ENCODE results near the gene TAF1C.

The TAF1C gene

DNA sequence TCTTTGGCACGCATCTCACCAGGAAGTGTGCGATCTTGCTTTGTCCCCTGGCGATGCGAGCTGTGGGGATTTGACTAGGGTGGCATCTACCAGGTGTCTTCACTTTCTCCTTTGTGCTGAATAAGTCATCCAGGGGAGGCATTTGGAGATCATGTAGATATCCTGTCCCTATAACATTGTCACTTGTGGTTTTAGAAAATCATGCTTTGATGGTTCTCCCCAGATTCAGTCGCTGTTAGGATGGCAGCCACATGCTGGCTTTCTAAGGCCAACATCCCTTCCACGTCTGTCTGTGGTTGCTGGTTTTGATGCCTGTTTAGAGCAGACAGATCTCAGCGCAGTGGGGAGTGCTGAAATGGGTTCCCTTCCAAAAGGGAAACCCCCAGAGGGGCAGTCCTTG, 6.6 kb upstream of the TAF1C start:
- Histone ChIP-seq H3K27me3 (ENCODE audit: insufficient read depth, low read length) (no peaks in the 10 kb centered on the region), H4K8ac (ENCODE audit: low read depth, low read length) (no peak overlapping the region), H3K4ac (ENCODE audit: low read depth, low read length) (no peak overlapping the region), H3K9ac (ENCODE audit: low read length) (no peak overlapping the region), H3K18ac (ENCODE audit: low read length) (no peak overlapping the region), H3K36me3 (ENCODE audit: control insufficient read depth in 1 of 2, insufficient read depth in 2 of 2, low read length in 2 of 2) (no peaks in the 10 kb centered on the region), H2AK5ac (ENCODE audit: low read length) (no peak overlapping the region), H2BK12ac (ENCODE audit: low read length) (no peak overlapping the region), H3K4me3 (ENCODE audit: low read depth, low read length) (no peak overlapping the region), H4K91ac (ENCODE audit: low read depth, low read length) (no peak overlapping the region), H3K14ac (ENCODE audit: low read length) (no peak overlapping the region), H3K4me1 (ENCODE audit: control insufficient read depth in 1 of 2, insufficient read depth in 2 of 2, low read length in 2 of 2) (peaks cover 2 to 10% of the 10 kb centered on the region in 2 experiments), H3K79me2 (ENCODE audit: control insufficient read depth, insufficient read depth, low read length, poor library complexity) (no peaks in the 10 kb centered on the region), H3K4me2 (ENCODE audit: low read length) (no peak overlapping the region), H3K27ac (ENCODE audit: low read depth, low read length) (no peak overlapping the region), H4K12ac (ENCODE audit: low read depth, low read length) (no peak overlapping the region), H2BK120ac (ENCODE audit: insufficient read depth, low read length, poor library complexity) (no peak overlapping the region), H3K79me1 (ENCODE audit: low read length) (no peaks in the 10 kb centered on the region), H3K9me3 (ENCODE audit: insufficient read depth, low read depth, low read length) (peaks cover 3% of the 10 kb centered on the region), H3K23ac (ENCODE audit: low read length) (no peak overlapping the region), H2BK5ac (ENCODE audit: low read depth, low read length, poor library complexity) (no peak overlapping the region), H2AFZ (ENCODE audit: insufficient read depth, low read length, poor library complexity) (no peak overlapping the region)
- DNase-seq = no peak
- WGBS (ENCODE audit: extremely low coverage, insufficient coverage, insufficient read length) = no CpG with 5 or more reads among the region's 7 CpGs

DNA sequence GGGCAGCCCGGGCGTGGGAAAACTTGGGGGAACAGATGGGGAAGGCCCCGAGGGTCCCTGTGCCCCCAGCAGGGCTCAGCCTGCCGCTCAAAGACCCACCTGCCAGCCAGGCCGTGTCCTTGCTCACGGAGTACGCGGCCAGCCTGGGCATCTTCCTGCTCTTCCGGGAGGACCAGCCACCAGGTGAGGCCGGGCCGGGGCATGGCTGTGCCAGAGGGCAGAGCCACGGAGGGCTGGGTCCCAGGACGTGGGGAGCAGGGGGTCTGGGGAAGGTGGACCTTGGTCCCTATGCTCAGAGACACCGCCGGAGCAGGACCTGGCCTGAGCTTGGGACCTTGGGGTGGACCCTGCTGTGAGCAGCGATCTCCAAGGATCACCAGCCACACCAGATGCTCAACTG, 4.6 kb upstream of the TAF1C start:
- no peaks in the 10 kb centered on the region for H3K36me3 ChIP-seq (ENCODE audit: control insufficient read depth in 1 of 2, insufficient read depth in 2 of 2, low read length in 2 of 2)
- H3K9me3 ChIP-seq (ENCODE audit: insufficient read depth, low read depth, low read length) = peaks cover 3% of the 10 kb centered on the region
- no peak overlapping the region for H2AFZ ChIP-seq (ENCODE audit: insufficient read depth, low read length, poor library complexity)
- H3K4me2 ChIP-seq (ENCODE audit: low read length) = no peak overlapping the region
- no peaks in the 10 kb centered on the region for H3K27me3 ChIP-seq (ENCODE audit: insufficient read depth, low read length)
- peaks cover 3% of the 10 kb centered on the region for H3K79me2 ChIP-seq (ENCODE audit: control insufficient read depth, insufficient read depth, low read length, poor library complexity)
- no peak overlapping the region for H4K8ac ChIP-seq (ENCODE audit: low read depth, low read length)
- no peak overlapping the region for H3K9ac ChIP-seq (ENCODE audit: low read length)
- H3K23ac ChIP-seq (ENCODE audit: low read length) = no peak overlapping the region
- H4K12ac ChIP-seq (ENCODE audit: low read depth, low read length) = no peak overlapping the region
- no peak overlapping the region for H2BK120ac ChIP-seq (ENCODE audit: insufficient read depth, low read length, poor library complexity)
- no peak for DNase-seq
- peaks cover 3% of the 10 kb centered on the region for H3K79me1 ChIP-seq (ENCODE audit: low read length)
- peak overlapping the region; percentile 20 for H4K91ac ChIP-seq (ENCODE audit: low read depth, low read length)
- H3K4me1 ChIP-seq (ENCODE audit: control insufficient read depth in 1 of 2, insufficient read depth in 2 of 2, low read length in 2 of 2) = peaks cover 0 to 7% of the 10 kb centered on the region in 2 experiments
- peak overlapping the region; percentile 0 for H3K14ac ChIP-seq (ENCODE audit: low read length)
- H3K18ac ChIP-seq (ENCODE audit: low read length) = no peak overlapping the region
- no peak overlapping the region for H3K4ac ChIP-seq (ENCODE audit: low read depth, low read length)
- no peak overlapping the region for H2BK12ac ChIP-seq (ENCODE audit: low read length)
- no peak overlapping the region for H2AK5ac ChIP-seq (ENCODE audit: low read length)
- no CpG with 5 or more reads among the region's 16 CpGs for WGBS (ENCODE audit: extremely low coverage, insufficient coverage, insufficient read length)
- no peak overlapping the region for H3K4me3 ChIP-seq (ENCODE audit: low read depth, low read length)
- H2BK5ac ChIP-seq (ENCODE audit: low read depth, low read length, poor library complexity) = no peak overlapping the region
- no peak overlapping the region for H3K27ac ChIP-seq (ENCODE audit: low read depth, low read length)

DNA sequence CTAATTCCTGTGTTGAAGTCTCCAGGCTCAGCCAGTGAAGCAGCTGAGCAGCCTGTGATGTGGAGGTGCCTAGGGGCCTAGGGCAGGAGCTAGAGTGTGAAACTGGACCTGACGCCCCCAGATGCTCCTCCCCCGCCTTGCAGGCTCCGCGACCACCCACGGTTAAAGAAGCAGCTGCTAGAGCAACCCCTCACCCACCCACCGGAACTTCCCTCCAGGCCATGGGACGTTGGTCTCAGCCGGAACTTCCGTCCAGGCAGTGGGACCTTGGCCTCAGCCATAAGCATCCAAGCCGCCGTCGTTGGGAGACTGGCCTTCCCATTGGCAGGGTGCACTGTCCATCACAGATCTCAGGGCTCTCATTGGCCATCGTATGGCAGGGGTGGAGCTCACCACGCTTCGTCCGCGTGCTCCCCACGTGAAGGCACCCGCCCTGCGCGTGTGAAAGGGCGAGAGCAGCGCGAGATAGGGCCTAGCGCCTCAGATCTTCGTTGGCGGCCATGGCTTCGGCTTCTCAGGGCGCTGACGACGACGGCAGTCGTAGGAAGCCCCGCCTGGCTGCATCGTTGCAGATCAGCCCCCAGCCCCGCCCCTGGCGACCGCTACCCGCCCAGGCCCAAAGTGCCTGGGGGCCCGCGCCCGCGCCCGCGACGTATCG, 4.0 kb upstream of the TAF1C start, which contains the start of gene ADAD2:
Gene ADAD2 (plus strand): TSS at position 427 of the 658 bp plus-strand sequence. CDS start 74 bp downstream, at position 501.
- no peak for DNase-seq
- H2AFZ ChIP-seq (ENCODE audit: insufficient read depth, low read length, poor library complexity) = no peak within 1 kb of the TSS
- no peak within 1 kb of the TSS for H3K23ac ChIP-seq (ENCODE audit: low read length)
- peak within 1 kb of the TSS; percentile 20 for H4K91ac ChIP-seq (ENCODE audit: low read depth, low read length)
- H2BK5ac ChIP-seq (ENCODE audit: low read depth, low read length, poor library complexity) = no peak within 1 kb of the TSS
- H3K4me2 ChIP-seq (ENCODE audit: low read length) = no peak within 1 kb of the TSS
- H3K4me3 ChIP-seq (ENCODE audit: low read depth, low read length) = no peak within 1 kb of the TSS
- no peak within 1 kb of the TSS for H3K27ac ChIP-seq (ENCODE audit: low read depth, low read length)
- no peaks in the 10 kb centered on the region for H3K36me3 ChIP-seq (ENCODE audit: control insufficient read depth in 1 of 2, insufficient read depth in 2 of 2, low read length in 2 of 2)
- WGBS (ENCODE audit: extremely low coverage, insufficient coverage, insufficient read length) = no CpG with 5 or more reads among the region's 47 CpGs
- H3K14ac ChIP-seq (ENCODE audit: low read length) = peak within 1 kb of the TSS; percentile 0
- H3K79me1 ChIP-seq (ENCODE audit: low read length) = peaks cover 3% of the 10 kb centered on the region
- H2AK5ac ChIP-seq (ENCODE audit: low read length) = no peak within 1 kb of the TSS
- H3K18ac ChIP-seq (ENCODE audit: low read length) = no peak within 1 kb of the TSS
- H3K79me2 ChIP-seq (ENCODE audit: control insufficient read depth, insufficient read depth, low read length, poor library complexity) = peaks cover 4% of the 10 kb centered on the region
- peaks cover 3% of the 10 kb centered on the region for H3K9me3 ChIP-seq (ENCODE audit: insufficient read depth, low read depth, low read length)
- no peak within 1 kb of the TSS for H2BK120ac ChIP-seq (ENCODE audit: insufficient read depth, low read length, poor library complexity)
- H4K8ac ChIP-seq (ENCODE audit: low read depth, low read length) = no peak within 1 kb of the TSS
- no peaks in the 10 kb centered on the region for H3K27me3 ChIP-seq (ENCODE audit: insufficient read depth, low read length)
- H3K4ac ChIP-seq (ENCODE audit: low read depth, low read length) = no peak within 1 kb of the TSS
- no peak within 1 kb of the TSS for H4K12ac ChIP-seq (ENCODE audit: low read depth, low read length)
- peaks cover 4 to 11% of the 10 kb centered on the region in 2 experiments for H3K4me1 ChIP-seq (ENCODE audit: control insufficient read depth in 1 of 2, insufficient read depth in 2 of 2, low read length in 2 of 2)
- no peak within 1 kb of the TSS for H3K9ac ChIP-seq (ENCODE audit: low read length)
- H2BK12ac ChIP-seq (ENCODE audit: low read length) = no peak within 1 kb of the TSS

DNA sequence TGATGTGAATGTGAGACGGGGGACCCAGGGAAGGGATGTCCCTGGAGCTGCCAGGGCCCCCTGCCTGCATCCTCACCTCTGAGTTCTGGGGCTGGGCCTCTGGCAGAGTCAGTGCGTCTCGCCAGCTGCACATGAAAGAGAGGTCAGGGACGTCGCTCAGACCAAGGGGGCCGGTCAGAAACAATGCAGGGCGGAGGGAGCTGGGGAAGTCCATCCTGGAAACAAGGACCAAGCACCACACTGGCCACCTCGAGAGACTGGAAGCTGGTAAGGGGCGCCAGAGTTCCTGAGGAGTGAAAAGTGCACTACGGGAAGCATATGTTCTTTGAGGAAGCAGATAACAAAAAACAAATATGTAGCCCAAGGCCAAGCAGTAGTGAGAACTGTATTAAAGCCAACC, 2.1 kb downstream of the TAF1C start:
- H3K79me1 ChIP-seq (ENCODE audit: low read length) = peaks cover 3% of the 10 kb centered on the region
- H3K9me3 ChIP-seq (ENCODE audit: insufficient read depth, low read depth, low read length) = no peaks in the 10 kb centered on the region
- H3K14ac ChIP-seq (ENCODE audit: low read length) = no peak overlapping the region
- whole genome bisulfite sequencing (ENCODE audit: extremely low coverage, insufficient coverage, insufficient read length) = no CpG with 5 or more reads among the region's 10 CpGs
- no peak overlapping the region for H3K9ac ChIP-seq (ENCODE audit: low read length)
- no peak for DNase-seq
- peak overlapping the region; percentile 49 for H3K4ac ChIP-seq (ENCODE audit: low read depth, low read length)
- peaks cover 49 to 52% of the 10 kb centered on the region in 2 experiments for H3K36me3 ChIP-seq (ENCODE audit: control insufficient read depth in 1 of 2, insufficient read depth in 2 of 2, low read length in 2 of 2)
- H3K4me2 ChIP-seq (ENCODE audit: low read length) = no peak overlapping the region
- no peak overlapping the region for H2BK120ac ChIP-seq (ENCODE audit: insufficient read depth, low read length, poor library complexity)
- no peak overlapping the region for H3K4me3 ChIP-seq (ENCODE audit: low read depth, low read length)
- H2BK12ac ChIP-seq (ENCODE audit: low read length) = no peak overlapping the region
- H3K23ac ChIP-seq (ENCODE audit: low read length) = no peak overlapping the region
- H4K12ac ChIP-seq (ENCODE audit: low read depth, low read length) = no peak overlapping the region
- H2AK5ac ChIP-seq (ENCODE audit: low read length) = no peak overlapping the region
- no peak overlapping the region for H2BK5ac ChIP-seq (ENCODE audit: low read depth, low read length, poor library complexity)
- H3K27me3 ChIP-seq (ENCODE audit: insufficient read depth, low read length) = no peaks in the 10 kb centered on the region
- no peak overlapping the region for H4K8ac ChIP-seq (ENCODE audit: low read depth, low read length)
- peaks cover 4% of the 10 kb centered on the region for H3K79me2 ChIP-seq (ENCODE audit: control insufficient read depth, insufficient read depth, low read length, poor library complexity)
- peaks cover 4% of the 10 kb centered on the region in 2 experiments for H3K4me1 ChIP-seq (ENCODE audit: control insufficient read depth in 1 of 2, insufficient read depth in 2 of 2, low read length in 2 of 2)
- H4K91ac ChIP-seq (ENCODE audit: low read depth, low read length) = no peak overlapping the region
- H3K27ac ChIP-seq (ENCODE audit: low read depth, low read length) = no peak overlapping the region
- no peak overlapping the region for H2AFZ ChIP-seq (ENCODE audit: insufficient read depth, low read length, poor library complexity)
- H3K18ac ChIP-seq (ENCODE audit: low read length) = peak overlapping the region; percentile 41

All from trophoblast cell (in vitro differentiated cells and primary cell).